K562 (cell line): Measurements from ENCODE around the gene TPD52L2. TPM values are rescaled to one million over a fixed set of nuclear protein-coding genes. Genes with fewer than 3 reads are reported as not detected.
A peak's percentile ranks its signal among the peaks of the same experiment; 100 is the strongest.

Experiments
- ARHGAP35 ChIP-seq: fragments of 450-650 bp; IDR thresholded peaks from 2 replicates; pipeline ENCODE4 v1.6.1; 2018; ENCODE audit not compliant: partially characterized antibody
- CBFB ChIP-seq: sonication (generic); formaldehyde crosslinking; IDR thresholded peaks from 2 replicates; pipeline ENCODE4 v1.4.0; 2020; ENCODE audit warnings: mild to moderate bottlenecking, missing genetic modification reagents
- CBX8 ChIP-seq: fragments of 200-600 bp; sonication (generic); IDR thresholded peaks from 2 replicates; pipeline ENCODE4 v1.6.1; 2012; ENCODE audit warnings: borderline replicate concordance, mixed run types, low read depth, mild to moderate bottlenecking, moderate library complexity, mixed read lengths, low read length, control low read depth, inconsistent platforms; ENCODE audit not compliant: poor library complexity, severe bottlenecking; ENCODE audit errors: extremely low read depth
- CHD1 ChIP-seq: fragments of 200-600 bp; sonication (generic); IDR thresholded peaks from one replicate; pipeline ENCODE4 v1.6.1; 2012; ENCODE audit warnings: mild to moderate bottlenecking, moderate library complexity, low read length, inconsistent platforms
- EZH2 ChIP-seq: IDR thresholded peaks from 2 replicates; pipeline ENCODE4 v1.6.1; 2012; ENCODE audit warnings: low read depth, mild to moderate bottlenecking, inconsistent platforms, low read length, borderline replicate concordance
- HDGF ChIP-seq: fragments of 450-650 bp; IDR thresholded peaks from 2 replicates; pipeline ENCODE4 v1.6.1; 2016
- HSF4 ChIP-seq: fragments of 250-450 bp; sonication (Bioruptor Pico); IDR thresholded peaks from 2 replicates; pipeline ENCODE4 v2.1.2; 2022; ENCODE audit warnings: mild to moderate bottlenecking, moderate library complexity, borderline replicate concordance
- MBD1 ChIP-seq: fragments of 250-450 bp; sonication (Bioruptor Pico); IDR thresholded peaks from 2 replicates; pipeline ENCODE4 v1.8.0; 2022; ENCODE audit warnings: inconsistent platforms
- MEIS2 ChIP-seq: fragments of 450-650 bp; IDR thresholded peaks from 2 replicates; pipeline ENCODE4 v1.6.1; 2014; ENCODE audit warnings: mild to moderate bottlenecking; ENCODE audit not compliant: partially characterized antibody
- NBN ChIP-seq: fragments of 450-650 bp; IDR thresholded peaks from 2 replicates; pipeline ENCODE4 v1.6.1; 2016; ENCODE audit warnings: low read depth, mild to moderate bottlenecking
- NCOR1 ChIP-seq: fragments of 450-650 bp; IDR thresholded peaks from 2 replicates; pipeline ENCODE4 v1.6.1; 2016; ENCODE audit warnings: mild to moderate bottlenecking, moderate library complexity
- NEUROD1 ChIP-seq: fragments of 150-350 bp; IDR thresholded peaks from 2 replicates; pipeline ENCODE4 v1.6.1; 2014; ENCODE audit warnings: borderline replicate concordance, low read length, low read depth; ENCODE audit not compliant: partially characterized antibody
- POLR2B ChIP-seq: fragments of 450-650 bp; IDR thresholded peaks from 2 replicates; pipeline ENCODE4 v1.6.1; 2018; ENCODE audit warnings: low read depth; ENCODE audit not compliant: partially characterized antibody
- POLR3G ChIP-seq: IDR thresholded peaks from 2 replicates; pipeline ENCODE4 v1.6.1; 2011; ENCODE audit not compliant: insufficient read length, insufficient replicate concordance; ENCODE audit errors: extremely low read depth
- RNF219 ChIP-seq: fragments of 250-450 bp; sonication (Bioruptor Pico); IDR thresholded peaks from 2 replicates; pipeline ENCODE4 v1.5.0; 2022; ENCODE audit warnings: mild to moderate bottlenecking
- SMARCE1 ChIP-seq: fragments of 450-650 bp; IDR thresholded peaks from 2 replicates; pipeline ENCODE4 v1.7.1; 2016; ENCODE audit warnings: mild to moderate bottlenecking
- SNAPC5 ChIP-seq: fragments of 250-450 bp; sonication (Bioruptor Pico); IDR thresholded peaks from 2 replicates; pipeline ENCODE4 v1.8.0; 2021; ENCODE audit warnings: moderate library complexity, mild to moderate bottlenecking, inconsistent platforms
- SPI1 ChIP-seq: IDR thresholded peaks from 2 replicates; pipeline ENCODE4 v1.6.1; 2011; ENCODE audit warnings: low read depth, low read length, control low read depth, borderline replicate concordance
- SUPT5H ChIP-seq: fragments of 450-650 bp; IDR thresholded peaks from 2 replicates; pipeline ENCODE4 v1.6.1; 2016
- TAF7 ChIP-seq: fragments of 450-650 bp; IDR thresholded peaks from 2 replicates; pipeline ENCODE4 v1.6.1; 2016; ENCODE audit warnings: missing genetic modification characterization, missing compliant biosample characterization
- TGIF2 ChIP-seq: sonication (generic); formaldehyde crosslinking; IDR thresholded peaks from 2 replicates; pipeline ENCODE4 v1.8.1; 2022; ENCODE audit warnings: mild to moderate bottlenecking, missing genetic modification reagents, moderate library complexity
- USF2 ChIP-seq: sonication (generic); formaldehyde crosslinking; IDR thresholded peaks from 2 replicates; pipeline ENCODE4 v1.5.0; 2020; ENCODE audit warnings: missing genetic modification reagents
- ZBTB17 ChIP-seq: fragments of 450-650 bp; formaldehyde crosslinking; IDR thresholded peaks from 2 replicates; pipeline ENCODE4 v1.4.0; 2020; ENCODE audit warnings: mild to moderate bottlenecking
- ZNF175 ChIP-seq: fragments of 200-800 bp; sonication (Bioruptor generic); IDR thresholded peaks from 2 replicates; pipeline ENCODE4 v1.6.1; 2016; ENCODE audit warnings: low read depth, mild to moderate bottlenecking, missing genetic modification characterization, missing compliant biosample characterization
- ZNF316 ChIP-seq: fragments of 450-650 bp; IDR thresholded peaks from 2 replicates; pipeline ENCODE4 v1.6.1; 2016
- ZNF561 ChIP-seq: fragments of 450-650 bp; formaldehyde crosslinking; conservative IDR thresholded peaks from 2 replicates; pipeline ENCODE4 v1.4.0; 2020; ENCODE audit warnings: mild to moderate bottlenecking, moderate library complexity
- ZNF780A ChIP-seq: fragments of 250-450 bp; sonication (Bioruptor Pico); IDR thresholded peaks from 2 replicates; pipeline ENCODE4 v1.5.0; 2021; ENCODE audit warnings: mild to moderate bottlenecking
- ZSCAN32 ChIP-seq: fragments of 450-650 bp; formaldehyde crosslinking; IDR thresholded peaks from 2 replicates; pipeline ENCODE4 v1.4.0; 2020; ENCODE audit warnings: mild to moderate bottlenecking, moderate library complexity
- polyA plus RNA-seq, 8 experiments: library from polyadenylated mRNA; depleted of rRNA in 4 of 8; stranded (reverse) in 5 of 8; unstranded in 3 of 8; fragments of >200 nt; fragmentation: Nextera tagmentation in 2 of 8; fragmentation: Illumina TruSeq in 1 of 8; extraction: Ambion mirVana in 2 of 8; extraction: Trizol in 1 of 8; gene quantifications; 2 replicates each; pipeline versions ENCODE4 v1.2.1 to v1.2.3, GENCODE V29; 2011 to 2014; ENCODE audit warnings: inconsistent platforms in 1 of 8, missing spikeins in 1 of 8
- total RNA-seq, 7 experiments: library from RNA; depleted of rRNA in 6 of 7; stranded (reverse); fragments of >200 nt in 6 of 7; fragmentation: Illumina TruSeq in 2 of 7; extraction: Trizol in 2 of 7; gene quantifications; 2 replicates each; pipeline versions ENCODE4 v1.2.1 to v1.2.3, GENCODE V29; 2011 to 2021; ENCODE audit warnings: low replicate concordance in 1 of 7

Gene TPD52L2
- total and polyA plus RNA-seq, 9 of the 15 experiments (the other 6 are each of a cell fraction or from before 2014, with no cell fraction given): 1.9 to 117 (median 74.6) TPM

- TF ChIP-seq MBD1 (no peak), CHD1 (no peak), ZBTB17 (no peak), CBFB (CRISPR knock-in tag) (no peak), RNF219 (CRISPR knock-in tag) (no peak), TGIF2 (CRISPR knock-in tag) (no peak), POLR2B (peak; percentile 39), ARHGAP35 (peak; percentile 87), ZNF316 (peak; percentile 26; the same call in 1 of the 2 replicates), ZNF780A (CRISPR knock-in tag) (no peak), MEIS2 (no peak), NBN (0 out of 2 replicates have a peak, but pooled peaks have one; percentile 32), ZSCAN32 (CRISPR knock-in tag) (no peak), ZNF175 (CRISPR knock-in tag) (no peak), USF2 (CRISPR knock-in tag) (no peak), EZH2 (no peak), ZNF561 (no peak), SNAPC5 (no peak), SPI1 (no peak), NEUROD1 (no peak), SMARCE1 (peak; percentile 38; the same call in 1 of the 2 replicates), NCOR1 (no peak), SUPT5H (peak; percentile 32; the same call in 1 of the 2 replicates), HDGF (peak; percentile 99), POLR3G (no peak), TAF7 (tag) (peak; percentile 51; the same call in 1 of the 2 replicates), CBX8 (no peak), HSF4 (no peak)
These were observed 18.2 kb upstream of the TPD52L2 start (continued) for GRCh38 chr20:63846888-63847236.
